GM12875 (cell line): ENCODE results near the gene EYS.

Experiments used
- H3K4me3 ChIP-seq: one replicate; pipeline ENCODE4 v1.5.1; 2011; ENCODE audit warnings: low read depth, low read length, control low read depth
- TF ChIP-seq, protein P1 (sequence below): IDR thresholded peaks from 2 replicates; pipeline ENCODE4 v1.5.1; 2011; ENCODE audit warnings: low read depth, mild to moderate bottlenecking, control low read depth, inconsistent platforms, low read length, moderate library complexity, borderline replicate concordance; ENCODE audit not compliant: insufficient read depth

The EYS gene

GRCh38 chr6:63671098-63671754 is 2035.8 kb downstream of the EYS start:
- no peak overlapping the region for H3K4me3 ChIP-seq
- TF ChIP-seq, protein P1, sequence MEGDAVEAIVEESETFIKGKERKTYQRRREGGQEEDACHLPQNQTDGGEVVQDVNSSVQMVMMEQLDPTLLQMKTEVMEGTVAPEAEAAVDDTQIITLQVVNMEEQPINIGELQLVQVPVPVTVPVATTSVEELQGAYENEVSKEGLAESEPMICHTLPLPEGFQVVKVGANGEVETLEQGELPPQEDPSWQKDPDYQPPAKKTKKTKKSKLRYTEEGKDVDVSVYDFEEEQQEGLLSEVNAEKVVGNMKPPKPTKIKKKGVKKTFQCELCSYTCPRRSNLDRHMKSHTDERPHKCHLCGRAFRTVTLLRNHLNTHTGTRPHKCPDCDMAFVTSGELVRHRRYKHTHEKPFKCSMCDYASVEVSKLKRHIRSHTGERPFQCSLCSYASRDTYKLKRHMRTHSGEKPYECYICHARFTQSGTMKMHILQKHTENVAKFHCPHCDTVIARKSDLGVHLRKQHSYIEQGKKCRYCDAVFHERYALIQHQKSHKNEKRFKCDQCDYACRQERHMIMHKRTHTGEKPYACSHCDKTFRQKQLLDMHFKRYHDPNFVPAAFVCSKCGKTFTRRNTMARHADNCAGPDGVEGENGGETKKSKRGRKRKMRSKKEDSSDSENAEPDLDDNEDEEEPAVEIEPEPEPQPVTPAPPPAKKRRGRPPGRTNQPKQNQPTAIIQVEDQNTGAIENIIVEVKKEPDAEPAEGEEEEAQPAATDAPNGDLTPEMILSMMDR = no peak
